Measurements from ENCODE around the gene RHOXF2.

DNA sequence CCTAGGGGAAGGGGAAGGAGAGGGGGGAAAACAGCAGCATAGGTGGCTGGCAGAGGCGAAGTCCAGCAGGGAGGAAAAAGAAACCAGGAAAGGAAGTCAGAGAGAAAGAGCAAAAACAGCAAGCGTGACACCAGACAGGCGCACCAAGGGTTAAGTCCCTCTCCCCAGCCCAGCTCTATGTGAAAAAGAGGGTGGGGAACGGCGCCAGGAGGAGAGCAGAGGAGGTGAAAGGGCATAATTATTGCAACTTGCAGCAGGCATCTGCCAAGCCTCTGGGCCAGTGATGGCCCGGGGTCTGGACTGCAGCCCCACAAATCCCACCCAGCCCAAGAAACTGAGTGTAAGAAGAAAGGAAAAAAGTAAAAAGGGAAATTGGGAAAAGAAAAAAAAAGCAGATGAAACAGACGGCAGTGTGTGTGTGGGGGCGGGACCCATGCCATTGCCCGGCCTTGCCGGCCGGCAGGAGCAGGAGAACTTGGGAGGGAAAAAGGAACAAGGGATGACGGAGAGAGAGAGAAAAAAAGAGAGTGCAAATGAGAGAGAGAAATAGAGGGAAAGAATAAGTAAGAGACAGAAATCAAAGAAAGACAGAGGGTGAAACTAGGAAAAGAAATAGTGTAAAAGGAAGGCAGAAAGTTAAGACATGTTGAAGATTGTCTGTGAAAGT lies 14.1 kb upstream of the RHOXF2 start:
- TF ChIP-seq POLR2A (IDR thresholded peaks at IDR 0.05): no peak
- TF ChIP-seq, protein P1, sequence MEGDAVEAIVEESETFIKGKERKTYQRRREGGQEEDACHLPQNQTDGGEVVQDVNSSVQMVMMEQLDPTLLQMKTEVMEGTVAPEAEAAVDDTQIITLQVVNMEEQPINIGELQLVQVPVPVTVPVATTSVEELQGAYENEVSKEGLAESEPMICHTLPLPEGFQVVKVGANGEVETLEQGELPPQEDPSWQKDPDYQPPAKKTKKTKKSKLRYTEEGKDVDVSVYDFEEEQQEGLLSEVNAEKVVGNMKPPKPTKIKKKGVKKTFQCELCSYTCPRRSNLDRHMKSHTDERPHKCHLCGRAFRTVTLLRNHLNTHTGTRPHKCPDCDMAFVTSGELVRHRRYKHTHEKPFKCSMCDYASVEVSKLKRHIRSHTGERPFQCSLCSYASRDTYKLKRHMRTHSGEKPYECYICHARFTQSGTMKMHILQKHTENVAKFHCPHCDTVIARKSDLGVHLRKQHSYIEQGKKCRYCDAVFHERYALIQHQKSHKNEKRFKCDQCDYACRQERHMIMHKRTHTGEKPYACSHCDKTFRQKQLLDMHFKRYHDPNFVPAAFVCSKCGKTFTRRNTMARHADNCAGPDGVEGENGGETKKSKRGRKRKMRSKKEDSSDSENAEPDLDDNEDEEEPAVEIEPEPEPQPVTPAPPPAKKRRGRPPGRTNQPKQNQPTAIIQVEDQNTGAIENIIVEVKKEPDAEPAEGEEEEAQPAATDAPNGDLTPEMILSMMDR (IDR thresholded peaks at IDR 0.05 in 4 of 5, conservative IDR thresholded peaks at IDR 0.05 in 1 of 5): no peak
